HG03175 (cell line): ENCODE measurements around the gene THSD1.
A peak's percentile ranks its signal among the peaks of the same experiment; 100 is the strongest.

Source experiments
- ATAC-seq: cut with Tn5 transposase; IDR thresholded peaks from one replicate; pipeline ENCODE4 v1.9.1; 2021; ENCODE audit warnings: mild to moderate bottlenecking, moderate library complexity; ENCODE audit not compliant: unreplicated experiment

Gene THSD1, protein sequence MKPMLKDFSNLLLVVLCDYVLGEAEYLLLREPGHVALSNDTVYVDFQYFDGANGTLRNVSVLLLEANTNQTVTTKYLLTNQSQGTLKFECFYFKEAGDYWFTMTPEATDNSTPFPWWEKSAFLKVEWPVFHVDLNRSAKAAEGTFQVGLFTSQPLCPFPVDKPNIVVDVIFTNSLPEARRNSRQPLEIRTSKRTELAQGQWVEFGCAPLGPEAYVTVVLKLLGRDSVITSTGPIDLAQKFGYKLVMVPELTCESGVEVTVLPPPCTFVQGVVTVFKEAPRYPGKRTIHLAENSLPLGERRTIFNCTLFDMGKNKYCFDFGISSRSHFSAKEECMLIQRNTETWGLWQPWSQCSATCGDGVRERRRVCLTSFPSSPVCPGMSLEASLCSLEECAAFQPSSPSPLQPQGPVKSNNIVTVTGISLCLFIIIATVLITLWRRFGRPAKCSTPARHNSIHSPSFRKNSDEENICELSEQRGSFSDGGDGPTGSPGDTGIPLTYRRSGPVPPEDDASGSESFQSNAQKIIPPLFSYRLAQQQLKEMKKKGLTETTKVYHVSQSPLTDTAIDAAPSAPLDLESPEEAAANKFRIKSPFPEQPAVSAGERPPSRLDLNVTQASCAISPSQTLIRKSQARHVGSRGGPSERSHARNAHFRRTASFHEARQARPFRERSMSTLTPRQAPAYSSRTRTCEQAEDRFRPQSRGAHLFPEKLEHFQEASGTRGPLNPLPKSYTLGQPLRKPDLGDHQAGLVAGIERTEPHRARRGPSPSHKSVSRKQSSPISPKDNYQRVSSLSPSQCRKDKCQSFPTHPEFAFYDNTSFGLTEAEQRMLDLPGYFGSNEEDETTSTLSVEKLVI

DNA sequence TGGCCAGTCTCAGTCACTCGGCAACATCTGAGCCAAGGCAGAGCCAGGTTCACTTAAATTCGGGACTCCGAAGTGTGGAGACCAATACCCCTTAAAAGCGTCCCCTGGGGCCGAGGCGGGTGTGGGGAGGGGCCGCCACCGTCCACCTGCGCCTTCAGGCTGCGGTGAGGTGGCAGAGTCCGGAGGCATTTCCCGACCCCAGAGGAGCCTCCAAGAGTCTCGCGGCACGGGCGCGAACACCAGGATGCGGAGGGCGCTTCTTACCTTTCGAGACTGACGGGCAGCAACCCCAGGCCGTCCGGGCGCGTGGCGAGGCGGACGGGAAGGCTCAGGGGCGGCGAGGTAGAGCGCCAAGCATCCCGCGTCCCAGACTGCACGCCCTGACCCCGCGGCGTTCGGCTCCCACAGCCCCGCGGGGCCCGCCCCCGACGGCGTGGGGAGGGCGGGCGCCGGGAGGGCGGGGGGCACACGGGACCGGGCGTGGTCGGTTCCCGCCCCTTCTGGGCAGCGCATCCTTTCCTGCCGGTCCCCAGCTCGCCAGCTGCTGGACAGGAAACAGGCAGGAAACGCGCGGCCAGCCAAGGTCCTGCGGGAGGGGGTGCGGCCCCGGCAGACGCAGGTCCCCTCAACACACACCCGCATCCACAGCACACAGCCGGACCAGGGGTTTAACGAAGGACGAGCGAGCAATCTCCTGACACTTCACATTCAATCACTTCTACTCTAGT is at the start of gene THSD1:
Gene THSD1, minus strand, starts transcription at position 406 of the 728 bp plus-strand sequence. CDS start 3,572 bp downstream, outside the sequence.
- ATAC-seq = no peak

DNA sequence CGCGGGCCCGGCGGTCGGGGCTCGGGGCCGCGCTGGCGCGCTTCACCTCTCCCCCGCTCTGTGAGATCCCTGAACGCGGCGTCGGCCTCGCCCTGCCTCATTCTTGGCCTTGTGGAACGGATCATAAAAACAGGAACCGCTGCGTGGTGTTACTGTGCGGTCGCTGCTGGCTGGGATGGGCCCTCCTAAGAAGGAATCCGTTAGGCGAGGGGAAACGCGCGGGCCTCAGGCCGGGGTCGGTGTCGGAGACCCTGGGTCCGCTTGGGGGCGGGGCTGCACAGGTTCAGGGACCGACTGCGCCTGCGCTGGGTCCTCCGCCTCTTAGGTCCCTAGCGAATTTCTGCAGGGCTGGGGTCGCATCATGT is 49.7 kb upstream of the THSD1 start:
- ATAC-seq = peak; percentile 30

- peak; percentile 76 for ATAC-seq
These were observed 49.1 kb upstream of the THSD1 start, which contains the start of gene CKAP2 for GRCh38 chr13:52454820-52455676. Gene CKAP2 (plus strand): TSS chr13:52455478. CDS start chr13:52455557, 79 bp downstream.

DNA sequence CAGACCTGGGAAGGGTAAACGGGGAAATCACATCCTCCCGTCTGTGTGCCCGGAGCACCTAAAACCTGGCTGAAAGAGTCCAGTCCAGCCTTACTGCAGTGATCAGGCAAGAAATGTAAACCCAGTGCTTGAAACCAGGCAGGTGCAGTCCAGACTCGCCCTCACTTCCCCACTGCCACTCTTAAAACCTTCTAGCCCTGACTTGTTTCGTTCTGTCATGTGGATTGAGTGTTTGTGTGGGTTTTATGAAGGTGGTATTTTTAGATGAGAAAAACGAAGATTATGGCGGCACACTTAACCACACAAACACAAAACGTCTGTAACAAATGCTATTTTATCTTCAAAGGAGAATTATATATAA is 48.5 kb upstream of the THSD1 start:
- peak; percentile 30 for ATAC-seq

DNA sequence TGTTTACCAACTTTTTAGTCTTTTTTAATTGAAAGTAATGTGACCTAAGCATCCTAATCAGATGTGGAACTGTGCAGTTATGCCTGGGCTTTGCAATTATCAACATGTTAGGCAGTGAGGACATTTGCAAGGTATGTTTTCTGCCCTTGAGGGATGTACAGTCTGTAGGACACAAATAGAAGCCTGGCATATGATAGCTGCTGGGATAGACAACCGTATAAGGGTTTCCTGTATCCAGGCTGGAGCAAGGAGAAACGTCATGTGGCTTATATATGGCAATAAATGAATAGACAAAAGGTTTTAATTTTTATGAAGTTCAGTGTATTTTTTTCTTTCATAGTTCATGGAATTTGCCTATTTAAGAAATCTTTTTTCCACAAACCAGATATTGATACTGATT is 46.5 kb upstream of the THSD1 start:
- ATAC-seq = no peak

DNA sequence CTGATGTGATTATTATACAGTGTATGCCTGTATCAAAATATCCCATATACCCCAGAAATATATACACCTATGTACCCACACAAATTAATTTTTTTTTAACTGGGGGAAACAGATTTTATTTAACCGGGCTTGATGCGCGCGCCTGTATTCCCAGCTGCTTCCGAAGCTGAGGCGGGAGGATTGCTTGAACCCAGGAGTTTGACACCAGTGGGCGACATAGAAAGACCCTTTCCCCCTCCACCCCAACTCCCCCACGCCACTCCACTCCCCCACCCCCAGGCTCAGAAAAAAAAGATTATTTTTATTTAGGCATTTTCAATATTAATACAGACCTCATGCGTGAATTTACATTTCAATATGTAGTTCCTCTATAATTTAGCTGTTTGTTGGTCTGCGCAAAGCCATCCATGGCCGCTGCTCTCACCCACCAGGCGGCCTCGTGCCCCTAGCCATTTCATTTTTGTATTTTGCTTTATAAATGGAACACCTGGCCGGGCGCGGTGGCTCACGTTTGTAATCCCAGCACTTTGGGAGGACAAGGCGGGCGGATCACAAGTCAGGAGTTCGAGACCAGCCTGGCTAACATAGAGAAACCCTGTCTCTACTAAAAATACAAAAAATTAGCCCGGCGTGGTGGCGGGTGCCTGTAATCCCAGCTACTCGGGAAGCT is 45.3 kb upstream of the THSD1 start:
- no peak for ATAC-seq

DNA sequence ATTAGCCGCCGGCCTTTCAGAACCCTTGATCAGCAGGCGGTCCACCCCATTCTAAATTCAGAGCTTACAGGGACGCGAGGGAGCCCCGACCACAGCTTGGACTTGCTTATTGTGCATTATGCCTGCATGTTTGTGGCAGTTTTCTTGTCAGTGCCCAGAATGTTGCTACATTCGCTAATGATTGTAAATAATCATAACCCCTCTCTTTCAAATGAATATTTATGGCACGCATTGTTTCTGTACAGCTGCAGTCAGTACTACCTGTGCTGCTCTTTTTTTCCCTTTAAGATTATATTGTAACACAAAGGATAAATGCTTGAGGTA is 44.8 kb upstream of the THSD1 start:
- no peak for ATAC-seq

DNA sequence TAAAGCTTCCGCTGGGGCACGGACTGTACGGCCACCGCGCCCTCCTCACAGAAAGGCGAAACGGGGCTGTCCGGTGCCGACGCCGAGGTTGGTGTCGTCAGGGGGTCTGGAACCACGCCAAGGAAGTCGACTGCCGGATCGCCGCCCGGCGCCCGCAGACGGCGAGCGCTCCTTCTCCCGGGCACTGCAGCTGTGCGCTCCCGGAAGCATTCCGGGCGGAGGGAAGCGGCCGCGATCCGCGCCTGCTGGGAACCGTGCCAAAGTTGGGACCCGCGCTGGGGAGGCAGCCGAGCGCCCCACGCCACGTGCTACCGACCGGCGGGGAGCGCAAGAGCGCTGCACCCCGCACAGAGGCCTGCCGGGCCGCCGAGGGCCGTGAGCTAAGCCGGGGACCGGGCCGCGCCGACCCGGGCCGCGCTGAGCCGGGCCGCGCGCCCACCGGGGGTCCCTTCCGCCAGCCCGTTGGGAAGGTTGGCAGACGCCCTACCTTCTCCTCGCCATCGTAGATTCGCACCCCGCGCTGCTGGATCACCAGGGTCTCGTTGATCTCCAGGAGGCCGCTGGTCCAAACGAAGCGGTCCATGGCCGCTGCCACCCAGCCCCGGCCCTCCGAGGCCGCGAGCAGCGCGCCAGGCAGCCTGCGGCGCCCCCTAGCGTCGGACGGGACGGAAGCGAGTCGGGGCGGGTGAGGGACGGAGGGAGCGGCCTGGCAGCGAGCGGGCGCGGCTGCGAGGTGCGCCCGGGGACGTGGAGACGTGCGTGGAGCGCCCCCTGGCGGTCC is 44.2 kb upstream of the THSD1 start, which contains the start of gene VPS36:
Gene VPS36, minus strand, starts transcription at position 623 of the 781 bp plus-strand sequence. Its CDS starts 40 bp downstream, at position 583.
- ATAC-seq = peak; percentile 70

- no peak for ATAC-seq
These were observed 43.5 kb upstream of the THSD1 start for GRCh38 chr13:52449331-52450011.

GRCh38 chr13:52447815-52448552 is 42.0 kb upstream of the THSD1 start:
- no peak for ATAC-seq

DNA sequence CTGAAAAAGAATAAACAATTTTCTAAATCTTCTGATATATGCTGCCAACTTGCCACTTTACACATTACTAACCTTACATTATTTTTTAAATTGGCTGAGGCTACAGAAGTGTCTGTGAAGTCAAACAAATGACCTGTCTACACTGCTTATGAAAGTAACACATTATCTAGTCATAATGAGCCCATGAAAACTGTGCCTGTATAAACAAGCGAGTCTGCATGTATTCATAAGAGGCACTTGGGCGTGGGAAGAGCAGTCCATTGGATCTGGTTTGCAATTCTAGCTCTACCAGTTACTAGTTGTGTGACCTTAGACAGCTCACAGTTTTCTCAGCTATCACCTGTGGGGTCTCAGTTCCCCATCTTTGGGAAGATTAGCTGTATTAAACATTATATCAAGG is 41.4 kb upstream of the THSD1 start:
- ATAC-seq = no peak

GRCh38 chr13:52446265-52446664 is 40.3 kb upstream of the THSD1 start:
- no peak for ATAC-seq

DNA sequence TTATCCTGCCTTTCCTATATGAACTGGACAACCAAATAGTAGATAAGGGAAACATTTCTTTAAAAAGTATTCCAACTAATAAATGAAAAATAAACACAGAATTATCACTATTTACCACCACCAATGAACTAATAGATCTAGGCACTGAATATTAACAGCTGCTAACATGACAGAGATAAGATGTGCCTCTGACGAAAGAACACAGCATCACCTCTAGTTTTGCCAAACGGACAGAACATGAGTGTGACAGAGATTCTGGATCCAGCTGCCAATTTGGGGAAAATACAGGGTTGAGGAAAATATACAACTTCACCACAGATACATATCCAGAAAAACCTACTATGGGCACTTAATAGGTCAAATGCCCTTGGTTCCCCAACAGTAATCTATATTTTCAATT is 26.5 kb upstream of the THSD1 start:
- no peak for ATAC-seq

DNA sequence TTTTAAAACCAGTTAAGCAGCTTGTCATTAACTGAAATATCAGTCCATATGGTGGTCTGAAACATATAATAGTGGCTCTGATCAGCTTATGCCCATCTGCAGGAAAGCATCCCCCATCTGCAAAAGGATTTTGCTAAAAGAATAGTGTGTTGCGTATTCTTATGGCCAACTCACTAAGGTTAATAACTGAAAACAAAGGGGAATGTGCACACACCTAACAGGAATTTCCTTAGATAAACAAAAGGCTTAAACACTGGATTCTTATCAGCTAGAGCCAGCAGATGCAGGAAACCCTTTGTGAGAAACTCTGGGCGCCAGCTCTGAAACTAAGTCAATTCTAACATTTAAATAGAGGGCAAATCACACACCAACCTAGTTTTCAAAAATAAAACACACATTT is 22.3 kb upstream of the THSD1 start:
- ATAC-seq = no peak

- no peak for ATAC-seq
These were observed 15.2 kb upstream of the THSD1 start for GRCh38 chr13:52421216-52421615.

DNA sequence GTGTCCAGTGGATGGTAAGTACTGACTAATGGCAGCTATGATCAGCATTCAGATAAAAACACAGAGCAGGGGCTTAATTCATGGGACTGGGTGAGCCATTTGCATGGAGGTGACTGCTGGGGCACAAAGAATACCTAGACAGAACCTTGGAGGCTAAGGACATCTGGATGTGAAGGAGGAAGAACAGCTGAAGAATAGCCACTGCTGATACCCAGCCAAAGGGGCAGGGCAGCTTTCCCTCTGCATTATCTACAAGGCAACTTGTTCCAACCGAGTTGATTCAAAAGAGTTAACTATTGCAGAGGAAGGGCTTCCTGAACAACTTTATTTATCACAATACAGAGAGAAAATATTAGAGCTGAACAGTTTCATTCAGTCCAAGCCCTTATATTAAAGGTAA is 13.1 kb upstream of the THSD1 start:
- ATAC-seq = no peak

- ATAC-seq = no peak
These were observed 9.0 kb upstream of the THSD1 start for GRCh38 chr13:52414963-52415362.

- ATAC-seq = no peak
These were observed 8.1 kb upstream of the THSD1 start for GRCh38 chr13:52414051-52414450.
